Tibial nerve (tissue), 4 donors: Measurements from ENCODE around the gene MAPK9.
A peak's percentile ranks its signal among the peaks of the same experiment; 100 is the strongest.

Source experiments
- CTCF ChIP-seq, 5 experiments: fragments of 200-600 bp in 3 of 5; fragments of 450-650 bp in 2 of 5; sonication (generic) in 3 of 5; IDR thresholded peaks; one replicate each; pipeline ENCODE4 v1.5.1; 2016 to 2019; ENCODE audit warnings: antibody characterized with exemption in 5 of 5, mild to moderate bottlenecking in 3 of 5, moderate library complexity in 2 of 5
- EP300 ChIP-seq, 2 donors: sonication (generic); formaldehyde crosslinking; IDR thresholded peaks; one replicate each; pipeline ENCODE4 v1.6.1; 2017; ENCODE audit warnings: antibody characterized with exemption in 2 of 2, mild to moderate bottlenecking in 1 of 2
- POLR2A ChIP-seq, 2 donors: fragments of 450-650 bp; IDR thresholded peaks; one replicate each; pipeline ENCODE4 v1.6.1; 2017; ENCODE audit warnings: antibody characterized with exemption in 2 of 2, mild to moderate bottlenecking in 2 of 2, moderate library complexity in 2 of 2

- TF ChIP-seq CTCF (IDR thresholded peaks at IDR 0.05): peak in 1 of 5 experiments; percentile 8
- no peak for TF ChIP-seq POLR2A (IDR thresholded peaks at IDR 0.05)
- TF ChIP-seq EP300 (IDR thresholded peaks at IDR 0.05): no peak
These were observed 40.2 kb upstream of the MAPK9 start for GRCh38 chr5:180332051-180332517.
